Small intestine (tissue), 7 donors: Measurements from ENCODE around the gene EIF3L. TPM values are rescaled to one million over a fixed set of nuclear protein-coding genes. Genes with fewer than 3 reads are reported as not detected.

Experiments used
- DNase-seq, 2 donors: peaks; one replicate each; pipeline versions ENCODE4 v3.0.0 to v3.0.0-alpha.2; 2013
- FAIRE-seq: peaks from 2 replicates; lab custom pipeline; 2012; peaks lifted over from hg19 to GRCh38; lab: Jason Lieb, UNC
- H3K27ac ChIP-seq, 3 donors: one replicate each; pipeline ENCODE4 v1.5.1; 2013; ENCODE audit warnings: low read length in 2 of 3, mild to moderate bottlenecking in 2 of 3, control low read depth in 1 of 3, inconsistent platforms in 1 of 3, low read depth in 1 of 3, moderate library complexity in 1 of 3
- H3K27me3 ChIP-seq, 3 donors: one replicate each; pipeline ENCODE4 v1.6.1; 2013; ENCODE audit warnings: low read length in 3 of 3, inconsistent platforms in 1 of 3; ENCODE audit not compliant: control insufficient read depth in 3 of 3, insufficient read depth in 3 of 3
- H3K36me3 ChIP-seq, 3 donors: one replicate each; pipeline ENCODE4 v1.6.1; 2013; ENCODE audit warnings: low read length in 3 of 3, inconsistent platforms in 1 of 3, low read depth in 1 of 3, mild to moderate bottlenecking in 1 of 3, moderate library complexity in 1 of 3; ENCODE audit not compliant: control insufficient read depth in 3 of 3, insufficient read depth in 2 of 3
- H3K4me1 ChIP-seq, 3 donors: one replicate each; pipeline ENCODE4 v1.6.1; 2013; ENCODE audit warnings: low read length in 2 of 3, inconsistent platforms in 1 of 3, low read depth in 1 of 3, mild to moderate bottlenecking in 1 of 3, moderate library complexity in 1 of 3; ENCODE audit not compliant: control insufficient read depth in 3 of 3, insufficient read depth in 2 of 3
- H3K4me3 ChIP-seq, 3 donors: one replicate each; pipeline ENCODE4 v1.5.1; 2013; ENCODE audit warnings: low read length in 3 of 3, control low read depth in 1 of 3, inconsistent platforms in 1 of 3, low read depth in 1 of 3, mild to moderate bottlenecking in 1 of 3, moderate library complexity in 1 of 3
- H3K9me3 ChIP-seq, 2 donors: one replicate each; pipeline ENCODE4 v1.6.1; 2013; ENCODE audit warnings: low read depth in 1 of 2, low read length in 1 of 2; ENCODE audit not compliant: control insufficient read depth in 2 of 2, insufficient read depth in 1 of 2
- WGBS, 3 donors: extraction: QIAGEN DNeasy Blood & Tissue Kit; methylation state at CpG; one replicate each; pipeline ENCODE4 v1.1.7; 2013; 5-methylcytosine and 5-hydroxymethylcytosine counted together
- polyA plus RNA-seq, 4 donors: library from polyadenylated mRNA; stranded (reverse) in 3 of 4; unstranded in 1 of 4; fragments of 200-250 nt in 3 of 4; fragments of 120-200 nt in 1 of 4; gene quantifications; one replicate each; pipeline versions ENCODE4 v1.2.1 to v1.2.3, GENCODE V29; 2013
- donor health status: healthy with polysubstance abuse.
- donor health status: control.
- donor health status: control.
- donor health status: Bipolar disorder and iron deficiency.
- donor health status: healthy.

The EIF3L gene
- polyA plus RNA-seq, 4 donors: 176 to 609 (median 324) TPM

DNA sequence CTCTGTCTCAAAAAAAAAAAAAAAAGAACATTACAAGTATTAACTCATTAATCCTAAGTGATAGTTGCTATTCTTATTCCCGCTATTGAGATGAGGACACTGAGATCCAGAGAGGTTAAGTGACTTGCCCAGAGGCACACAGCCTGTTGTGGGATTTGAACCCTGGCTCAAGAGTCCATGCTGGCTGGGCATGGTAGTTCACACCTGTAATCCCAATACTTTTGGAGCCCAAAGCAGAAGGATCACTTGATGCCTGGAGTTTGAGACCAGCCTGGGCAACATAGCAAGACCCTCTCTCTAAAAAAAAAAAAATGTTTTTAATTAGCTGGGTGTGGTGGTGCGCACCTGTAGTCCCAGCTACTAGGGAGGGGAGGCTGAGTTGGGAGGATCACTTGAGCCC, 37.4 kb upstream of the EIF3L start:
- Histone ChIP-seq H3K36me3 (peaks cover 0 to 44% (median 0%) of the 10 kb centered on the region in 3 donors), H3K27ac (no peak overlapping the region), H3K27me3 (no peaks in the 10 kb centered on the region), H3K4me3 (no peak overlapping the region), H3K9me3 (no peaks in the 10 kb centered on the region), H3K4me1 (peaks cover 0 to 6% (median 0%) of the 10 kb centered on the region in 3 donors)
- no peak for DNase-seq
- WGBS, 3 donors: 91 to 100% (median 93%) methylated on average over 2 of the region's 2 CpGs
- FAIRE-seq: no peak

DNA sequence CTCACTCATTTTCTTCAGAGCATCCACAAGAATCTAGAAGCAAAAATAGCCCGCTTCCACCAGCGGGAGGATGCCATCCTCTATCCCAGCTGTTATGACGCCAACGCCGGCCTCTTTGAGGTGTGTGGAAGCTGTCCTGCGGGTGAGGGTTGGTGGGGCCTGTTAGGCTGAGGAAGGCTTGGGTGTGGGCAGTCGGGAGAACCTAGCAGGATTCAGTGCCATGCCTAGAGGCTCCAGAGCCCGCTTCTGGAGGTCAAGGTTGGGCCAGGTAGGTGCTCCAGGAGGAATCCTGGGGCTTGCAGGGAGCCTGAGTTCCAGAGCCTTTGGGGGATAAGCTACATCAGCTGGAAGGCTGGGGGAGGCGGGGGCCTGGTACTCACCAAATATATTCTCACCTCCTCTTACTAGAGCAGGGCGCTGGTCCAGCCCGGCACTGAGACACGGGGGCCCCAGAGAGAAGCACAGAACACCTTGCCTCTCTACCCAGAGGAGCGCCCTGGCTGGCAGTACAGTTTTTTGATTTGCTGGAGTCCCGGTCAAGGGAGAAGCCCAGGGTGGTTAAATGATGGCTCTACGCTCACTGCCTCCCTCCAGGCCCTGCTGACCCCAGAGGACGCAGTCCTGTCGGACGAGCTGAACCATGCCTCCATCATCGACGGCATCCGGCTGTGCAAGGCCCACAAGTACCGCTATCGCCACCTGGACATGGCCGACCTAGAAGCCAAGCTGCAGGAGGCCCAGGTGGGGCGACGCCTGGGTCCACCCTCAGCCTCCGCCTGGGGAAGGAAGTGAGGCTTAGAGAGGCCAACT, 36.1 kb upstream of the EIF3L start:
- WGBS, 3 donors: 92 to 94% (median 94%) methylated on average over 27 of the region's 27 CpGs
- Histone ChIP-seq H3K27ac (no peak overlapping the region), H3K9me3 (no peaks in the 10 kb centered on the region), H3K36me3 (peaks cover 0 to 48% (median 0%) of the 10 kb centered on the region in 3 donors), H3K4me3 (no peak overlapping the region), H3K27me3 (peaks cover 0 to 2% (median 0%) of the 10 kb centered on the region in 3 donors), H3K4me1 (peaks cover 0 to 11% (median 1%) of the 10 kb centered on the region in 3 donors)
- FAIRE-seq: no peak
- no peak for DNase-seq

DNA sequence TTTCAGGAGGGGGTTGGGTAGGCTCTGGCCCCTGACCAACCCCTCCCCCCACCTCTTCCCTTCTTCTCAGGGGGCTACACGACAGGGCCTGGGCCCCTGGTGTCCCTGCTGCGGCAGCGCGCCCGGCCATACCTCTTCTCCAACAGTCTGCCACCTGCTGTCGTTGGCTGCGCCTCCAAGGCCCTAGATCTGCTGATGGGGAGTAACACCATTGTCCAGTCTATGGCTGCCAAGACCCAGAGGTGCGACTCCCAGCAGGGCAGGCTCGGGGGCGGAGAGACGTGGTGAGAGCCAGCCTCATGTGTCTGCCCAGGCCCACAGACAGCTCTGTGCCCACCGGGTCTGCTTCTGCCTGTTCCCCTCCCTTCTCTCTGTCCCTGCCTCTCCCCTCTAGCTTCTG, 33.6 kb upstream of the EIF3L start:
- Histone ChIP-seq H3K27me3 (peaks cover 0 to 27% (median 0%) of the 10 kb centered on the region in 3 donors), H3K4me3 (no peak overlapping the region), H3K4me1 (peaks cover 0 to 18% (median 5%) of the 10 kb centered on the region in 3 donors), H3K36me3 (peaks cover 0 to 43% (median 0%) of the 10 kb centered on the region in 3 donors), H3K27ac (no peak overlapping the region), H3K9me3 (no peaks in the 10 kb centered on the region)
- DNase-seq (no peak), FAIRE-seq (no peak)
- WGBS, 3 donors: 89 to 96% (median 91%) methylated on average over 7 to 12 of the region's 12 CpGs

DNA sequence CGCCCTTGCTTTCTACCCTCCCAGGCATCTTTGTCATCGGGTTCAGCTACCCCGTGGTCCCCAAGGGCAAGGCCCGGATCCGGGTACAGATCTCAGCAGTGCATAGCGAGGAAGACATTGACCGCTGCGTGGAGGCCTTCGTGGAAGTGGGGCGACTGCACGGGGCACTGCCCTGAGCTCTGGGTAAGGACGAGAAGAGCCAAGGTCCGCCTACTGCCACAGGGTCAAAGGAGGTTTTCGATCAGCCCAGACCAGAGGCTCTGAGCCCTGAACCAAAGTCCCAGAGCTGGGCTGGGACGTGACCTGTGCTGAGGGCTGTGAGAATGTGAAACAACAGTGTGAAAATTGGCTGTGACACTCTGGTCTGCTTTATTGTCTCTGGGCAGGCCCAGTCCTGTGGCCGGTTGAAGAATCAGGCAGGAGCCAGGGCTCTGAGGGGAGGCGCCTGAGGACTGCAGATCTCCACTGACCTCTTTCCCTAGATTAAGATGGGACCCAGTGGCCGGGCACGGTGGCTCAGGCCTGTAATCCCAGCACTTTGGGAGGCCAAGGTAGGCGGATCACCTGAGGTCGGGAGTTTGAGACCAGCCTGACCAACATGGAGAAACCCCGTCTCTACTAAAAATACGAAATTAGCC, 32.6 kb upstream of the EIF3L start:
- H3K36me3 ChIP-seq: peaks cover 0 to 43% (median 0%) of the 10 kb centered on the region in 3 donors
- FAIRE-seq (no peak), DNase-seq (no peak)
- peaks cover 0 to 18% (median 5%) of the 10 kb centered on the region in 3 donors for H3K4me1 ChIP-seq
- no peak overlapping the region for H3K27ac ChIP-seq
- 93 to 94% (median 94%) methylated on average over 21 to 23 of the region's 23 CpGs for WGBS, 3 donors
- H3K4me3 ChIP-seq: no peak overlapping the region
- H3K27me3 ChIP-seq: peaks cover 0 to 30% (median 0%) of the 10 kb centered on the region in 3 donors
- H3K9me3 ChIP-seq: no peaks in the 10 kb centered on the region

DNA sequence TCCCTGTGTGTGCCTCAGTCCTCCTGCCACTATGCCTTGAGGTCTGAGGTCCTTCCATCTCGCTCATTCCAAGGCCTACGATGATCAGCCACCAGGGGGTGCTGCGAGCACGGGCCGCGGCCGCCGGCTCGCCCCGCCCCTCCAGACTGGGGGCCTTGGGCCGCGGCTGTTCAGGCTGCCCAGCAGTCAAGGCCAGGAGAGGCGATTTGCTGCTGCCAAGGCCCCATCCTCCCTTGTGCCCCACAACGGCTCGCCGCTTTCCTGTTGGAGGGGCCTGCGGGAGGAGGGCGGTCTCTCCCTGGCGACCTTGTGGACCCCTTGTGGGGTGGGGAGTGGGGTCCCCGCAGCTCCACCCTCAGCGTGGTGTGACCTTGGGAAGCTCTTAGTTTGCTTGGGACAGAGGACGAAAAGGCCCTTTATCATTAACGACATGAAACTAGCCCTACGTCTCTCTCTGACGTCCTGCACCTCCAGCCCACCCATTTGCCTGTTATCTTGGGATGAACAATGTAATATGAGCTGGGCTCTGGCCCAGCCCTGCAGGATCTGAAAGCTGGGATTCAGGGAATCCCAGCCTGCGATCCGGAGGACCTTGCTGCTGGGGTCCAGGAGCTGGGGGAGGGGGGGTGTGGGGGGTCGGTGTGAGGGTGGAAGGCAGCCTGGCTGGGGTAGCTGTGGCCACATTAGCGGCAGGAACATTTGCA, 31.4 kb upstream of the EIF3L start:
- H3K36me3 ChIP-seq: peaks cover 0 to 40% (median 0%) of the 10 kb centered on the region in 3 donors
- DNase-seq (peak; percentile 76 to 91), FAIRE-seq (no peak)
- 2 to 6% (median 2%) methylated on average over 27 to 29 of the region's 29 CpGs for WGBS, 3 donors
- peaks cover 0 to 41% (median 0%) of the 10 kb centered on the region in 3 donors for H3K27me3 ChIP-seq
- H3K9me3 ChIP-seq: no peaks in the 10 kb centered on the region
- no peak overlapping the region for H3K27ac ChIP-seq
- H3K4me3 ChIP-seq: peak overlapping the region in 1 of 3 donors; percentile 51
- H3K4me1 ChIP-seq: peaks cover 0 to 18% (median 5%) of the 10 kb centered on the region in 3 donors

DNA sequence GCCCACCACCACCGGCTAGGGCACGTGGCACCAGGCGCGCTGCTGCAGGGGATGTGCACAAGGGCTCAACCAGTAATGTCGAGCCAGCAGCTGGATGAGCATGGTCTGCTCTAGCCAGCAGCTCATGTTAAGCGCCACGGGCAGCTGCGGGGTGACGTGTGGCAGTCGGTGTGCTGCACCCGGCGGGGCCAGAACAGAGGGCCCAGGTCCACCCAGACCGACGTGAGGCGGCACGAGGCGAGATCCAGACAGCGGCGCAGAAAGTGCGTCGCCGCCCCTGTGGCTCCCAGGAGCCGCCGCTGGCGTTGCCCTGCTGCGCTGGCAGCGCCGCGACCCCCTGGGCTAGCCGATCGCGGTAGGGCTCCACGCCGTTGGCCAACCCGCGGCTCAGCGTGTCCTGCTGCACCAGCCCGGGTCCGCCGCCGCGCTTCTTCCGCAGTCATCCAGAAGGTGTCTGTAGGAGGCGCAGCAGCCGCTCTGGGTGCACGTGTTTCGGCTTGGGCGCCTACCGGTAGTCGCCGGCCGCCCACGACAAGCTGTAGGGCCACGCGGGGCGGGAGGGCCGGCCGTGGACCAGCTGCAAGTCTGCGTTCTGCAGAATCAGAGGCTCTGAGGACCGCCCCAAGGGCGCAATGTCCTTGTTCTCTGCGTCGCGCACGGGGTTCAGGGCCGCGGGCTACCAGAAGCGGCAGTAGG, 30.7 kb upstream of the EIF3L start:
- peak; percentile 62 to 85 for DNase-seq
- no peak for FAIRE-seq
- Histone ChIP-seq H3K36me3 (peaks cover 0 to 33% (median 0%) of the 10 kb centered on the region in 3 donors), H3K27me3 (peaks cover 0 to 48% (median 4%) of the 10 kb centered on the region in 3 donors), H3K27ac (no peak overlapping the region), H3K4me1 (peaks cover 0 to 18% (median 5%) of the 10 kb centered on the region in 3 donors), H3K4me3 (peak overlapping the region in 2 of 3 donors; percentile 19 to 37), H3K9me3 (no peaks in the 10 kb centered on the region)
- WGBS, 3 donors: 2 to 4% (median 2%) methylated on average over 45 to 68 of the region's 68 CpGs

DNA sequence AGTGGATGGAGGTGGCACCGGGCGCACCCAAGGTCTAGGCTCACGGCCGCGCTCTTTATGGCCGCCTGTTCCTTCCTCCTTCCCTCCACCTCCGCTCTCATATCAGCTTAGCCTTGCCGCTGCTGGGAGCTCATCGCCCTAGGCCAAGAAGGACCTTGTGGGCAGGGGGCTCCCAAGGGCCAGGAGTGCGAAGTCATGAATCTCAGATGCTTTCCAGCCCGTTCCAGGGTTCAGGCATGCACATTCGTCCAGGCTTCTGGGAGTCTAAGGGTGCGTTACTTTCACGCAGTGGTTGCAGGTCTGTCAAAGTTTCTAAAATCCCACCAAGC, 30.1 kb upstream of the EIF3L start:
- DNase-seq (no peak), FAIRE-seq (no peak)
- WGBS, 3 donors: 25 to 45% (median 39%) methylated on average over 11 to 14 of the region's 14 CpGs
- peaks cover 0 to 29% (median 0%) of the 10 kb centered on the region in 3 donors for H3K36me3 ChIP-seq
- H3K4me3 ChIP-seq: peak overlapping the region in 2 of 3 donors; percentile 19 to 37
- no peak overlapping the region for H3K27ac ChIP-seq
- H3K9me3 ChIP-seq: no peaks in the 10 kb centered on the region
- H3K27me3 ChIP-seq: peaks cover 0 to 53% (median 4%) of the 10 kb centered on the region in 3 donors
- peaks cover 0 to 18% (median 5%) of the 10 kb centered on the region in 3 donors for H3K4me1 ChIP-seq
